ENCODE data around the gene FST. TPM values are rescaled to one million over a fixed set of nuclear protein-coding genes. Genes with fewer than 3 reads are reported as not detected.

Gene FST
- total and polyA plus RNA-seq, 2 of the 13 experiments (the other 11 are each of a cell fraction or from before 2014, with no cell fraction given): 38.6 to 136 TPM

GRCh38 chr5:53453898-53454718 is 26.3 kb upstream of the FST start (continued):
- TF ChIP-seq ZSCAN25 (CRISPR knock-in tag; IDR thresholded peaks at IDR 0.05): no peak
- TF ChIP-seq, protein P1, sequence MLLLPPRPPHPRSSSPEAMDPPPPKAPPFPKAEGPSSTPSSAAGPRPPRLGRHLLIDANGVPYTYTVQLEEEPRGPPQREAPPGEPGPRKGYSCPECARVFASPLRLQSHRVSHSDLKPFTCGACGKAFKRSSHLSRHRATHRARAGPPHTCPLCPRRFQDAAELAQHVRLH (CRISPR knock-in tag; IDR thresholded peaks at IDR 0.05; ENCODE audit: borderline replicate concordance, low read depth): no peak
- TF ChIP-seq SP5 (CRISPR knock-in tag; IDR thresholded peaks at IDR 0.05; ENCODE audit: borderline replicate concordance, low read depth): no peak
- no peak for TF ChIP-seq ZNF225 (CRISPR knock-in tag; IDR thresholded peaks at IDR 0.05)
- TF ChIP-seq BCL6 (CRISPR knock-in tag; IDR thresholded peaks at IDR 0.05): peak; percentile 76
- TF ChIP-seq HDAC2 (CRISPR knock-in tag; IDR thresholded peaks at IDR 0.05): peak; percentile 50; the same call in 1 of the 2 replicates
- 0 out of 2 replicates have a peak, but pooled peaks have one; percentile 35 for TF ChIP-seq ATF1 (CRISPR knock-in tag; IDR thresholded peaks at IDR 0.05)
- TF ChIP-seq, protein P2, sequence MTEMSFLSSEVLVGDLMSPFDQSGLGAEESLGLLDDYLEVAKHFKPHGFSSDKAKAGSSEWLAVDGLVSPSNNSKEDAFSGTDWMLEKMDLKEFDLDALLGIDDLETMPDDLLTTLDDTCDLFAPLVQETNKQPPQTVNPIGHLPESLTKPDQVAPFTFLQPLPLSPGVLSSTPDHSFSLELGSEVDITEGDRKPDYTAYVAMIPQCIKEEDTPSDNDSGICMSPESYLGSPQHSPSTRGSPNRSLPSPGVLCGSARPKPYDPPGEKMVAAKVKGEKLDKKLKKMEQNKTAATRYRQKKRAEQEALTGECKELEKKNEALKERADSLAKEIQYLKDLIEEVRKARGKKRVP (CRISPR knock-in tag; IDR thresholded peaks at IDR 0.05): peak in 1 of 2 experiments; percentile 18; a peak in 1 of 4 replicates
- no peak for TF ChIP-seq EEA1 (CRISPR knock-in tag; IDR thresholded peaks at IDR 0.05; ENCODE audit: borderline replicate concordance)
- no peak for TF ChIP-seq GMEB1 (CRISPR knock-in tag; IDR thresholded peaks at IDR 0.05; ENCODE audit: borderline replicate concordance)
- peak; percentile 95 for TF ChIP-seq RARA (CRISPR knock-in tag; IDR thresholded peaks at IDR 0.05)
- no peak for TF ChIP-seq ZNF530 (CRISPR knock-in tag; IDR thresholded peaks at IDR 0.05; ENCODE audit: low read depth)
- no peak for TF ChIP-seq SMARCE1 (IDR thresholded peaks at IDR 0.05; ENCODE audit: borderline replicate concordance)
- TF ChIP-seq, protein P3, sequence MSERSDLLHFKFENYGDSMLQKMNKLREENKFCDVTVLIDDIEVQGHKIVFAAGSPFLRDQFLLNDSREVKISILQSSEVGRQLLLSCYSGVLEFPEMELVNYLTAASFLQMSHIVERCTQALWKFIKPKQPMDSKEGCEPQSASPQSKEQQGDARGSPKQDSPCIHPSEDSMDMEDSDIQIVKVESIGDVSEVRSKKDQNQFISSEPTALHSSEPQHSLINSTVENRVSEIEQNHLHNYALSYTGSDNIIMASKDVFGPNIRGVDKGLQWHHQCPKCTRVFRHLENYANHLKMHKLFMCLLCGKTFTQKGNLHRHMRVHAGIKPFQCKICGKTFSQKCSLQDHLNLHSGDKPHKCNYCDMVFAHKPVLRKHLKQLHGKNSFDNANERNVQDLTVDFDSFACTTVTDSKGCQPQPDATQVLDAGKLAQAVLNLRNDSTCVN (CRISPR knock-in tag; IDR thresholded peaks at IDR 0.05; ENCODE audit: borderline replicate concordance): no peak
- TF ChIP-seq ZNF207 (IDR thresholded peaks at IDR 0.05; ENCODE audit: borderline replicate concordance): no peak
- TF ChIP-seq TFDP1 (CRISPR knock-in tag; IDR thresholded peaks at IDR 0.05; ENCODE audit: borderline replicate concordance): no peak
- TF ChIP-seq, protein P4, sequence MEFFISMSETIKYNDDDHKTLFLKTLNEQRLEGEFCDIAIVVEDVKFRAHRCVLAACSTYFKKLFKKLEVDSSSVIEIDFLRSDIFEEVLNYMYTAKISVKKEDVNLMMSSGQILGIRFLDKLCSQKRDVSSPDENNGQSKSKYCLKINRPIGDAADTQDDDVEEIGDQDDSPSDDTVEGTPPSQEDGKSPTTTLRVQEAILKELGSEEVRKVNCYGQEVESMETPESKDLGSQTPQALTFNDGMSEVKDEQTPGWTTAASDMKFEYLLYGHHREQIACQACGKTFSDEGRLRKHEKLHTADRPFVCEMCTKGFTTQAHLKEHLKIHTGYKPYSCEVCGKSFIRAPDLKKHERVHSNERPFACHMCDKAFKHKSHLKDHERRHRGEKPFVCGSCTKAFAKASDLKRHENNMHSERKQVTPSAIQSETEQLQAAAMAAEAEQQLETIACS (CRISPR knock-in tag; IDR thresholded peaks at IDR 0.05): no peak
- peak; percentile 73; the same call in 1 of the 2 replicates for TF ChIP-seq FOXK1 (CRISPR knock-in tag; IDR thresholded peaks at IDR 0.05; ENCODE audit: borderline replicate concordance, low read depth)
- TF ChIP-seq CREM (IDR thresholded peaks at IDR 0.05): peak; percentile 63
- no peak for TF ChIP-seq CREM (CRISPR knock-in tag; IDR thresholded peaks at IDR 0.05)
- TF ChIP-seq TBX3 (IDR thresholded peaks at IDR 0.05; ENCODE audit: borderline replicate concordance): peak; percentile 83; the same call in 1 of the 2 replicates
- peak; percentile 78; the same call in 1 of the 2 replicates for TF ChIP-seq MIER3 (CRISPR knock-in tag; IDR thresholded peaks at IDR 0.05; ENCODE audit: borderline replicate concordance)
- TF ChIP-seq RXRB (CRISPR knock-in tag; IDR thresholded peaks at IDR 0.05; ENCODE audit: borderline replicate concordance): peak; percentile 74
- TF ChIP-seq NR2F1 (CRISPR knock-in tag; IDR thresholded peaks at IDR 0.05): peak; percentile 49 to 66; a peak in 2 of 4 replicates

Measured in HepG2 (cell line).